ENCODE data around the gene CDHR1.

Gene CDHR1

GRCh38 chr10:84234479-84234878 lies 40.1 kb downstream of the CDHR1 start:
- DNase-seq, result no peak

GRCh38 chr10:84235096-84235495 lies 40.8 kb downstream of the CDHR1 start:
- no peak for DNase-seq

GRCh38 chr10:84236807-84237198 lies 42.5 kb downstream of the CDHR1 start:
- DNase-seq, result no peak

GRCh38 chr10:84237199-84238051 lies 43.1 kb downstream of the CDHR1 start:
- DNase-seq, result peak in 1 of 2 experiments; percentile 38

- DNase-seq, result no peak
Observed at GRCh38 chr10:84238909-84239308, 44.6 kb downstream of the CDHR1 start.

- no peak for DNase-seq
Observed at GRCh38 chr10:84241185-84241790, 47.0 kb downstream of the CDHR1 start, which contains the start of gene LRIT1. Gene LRIT1, minus strand, starts transcription at chr10:84241546. Its CDS starts 107 bp downstream, at chr10:84241439.

- DNase-seq, result no peak
Observed at GRCh38 chr10:84243759-84244158, 49.4 kb downstream of the CDHR1 start.

GRCh38 chr10:84244651-84245270 lies 50.4 kb downstream of the CDHR1 start, which contains the start of gene RGR:
Gene RGR, plus strand, starts transcription at chr10:84245053. Its CDS starts 38 bp downstream, at chr10:84245091.
- no peak for DNase-seq

- DNase-seq, result no peak
Observed at GRCh38 chr10:84247496-84247895, 53.2 kb downstream of the CDHR1 start.

GRCh38 chr10:84248794-84249193 lies 54.5 kb downstream of the CDHR1 start:
- DNase-seq, result no peak

- DNase-seq, result no peak
Observed at GRCh38 chr10:84254552-84255478, 60.5 kb downstream of the CDHR1 start.

- DNase-seq, result peak; percentile 76 to 82
Observed at GRCh38 chr10:84256510-84257342, 62.4 kb downstream of the CDHR1 start.

- peak in 1 of 2 experiments; percentile 4 for DNase-seq
Observed at GRCh38 chr10:84257343-84258020, 63.1 kb downstream of the CDHR1 start.

- DNase-seq, result peak in 1 of 2 experiments; percentile 3
Observed at GRCh38 chr10:84258034-84258695, 63.8 kb downstream of the CDHR1 start.

- DNase-seq, result peak in 1 of 2 experiments; percentile 6
Observed at GRCh38 chr10:84261236-84261915, 67.0 kb downstream of the CDHR1 start.

- DNase-seq, result peak in 1 of 2 experiments; percentile 8
Observed at GRCh38 chr10:84262190-84262956, 68.0 kb downstream of the CDHR1 start.

- no peak for DNase-seq
Observed at GRCh38 chr10:84263716-84264115, 69.4 kb downstream of the CDHR1 start.

GRCh38 chr10:84264611-84265141 lies 70.3 kb downstream of the CDHR1 start:
- peak; percentile 85 to 86 for DNase-seq

- DNase-seq, result no peak
Observed at GRCh38 chr10:84265418-84265817, 71.1 kb downstream of the CDHR1 start.

Data from activated T-cell treated with anti-CD3 and anti-CD28 coated beads, Interleukin-2, amount 50 U/mL, for 48 hours (primary cell).